ENCODE measurements around the gene TMEM132A. TPM values are rescaled to one million over a fixed set of nuclear protein-coding genes. Genes with fewer than 3 reads are reported as not detected.
A peak's percentile ranks its signal among the peaks of the same experiment; 100 is the strongest.

TMEM132A gene
- total and polyA plus RNA-seq, 9 of the 15 experiments (the other 6 are each of a cell fraction or from before 2014, with no cell fraction given): 0.04 to 1.1 (median 0.18) TPM; not detected in 4

DNA sequence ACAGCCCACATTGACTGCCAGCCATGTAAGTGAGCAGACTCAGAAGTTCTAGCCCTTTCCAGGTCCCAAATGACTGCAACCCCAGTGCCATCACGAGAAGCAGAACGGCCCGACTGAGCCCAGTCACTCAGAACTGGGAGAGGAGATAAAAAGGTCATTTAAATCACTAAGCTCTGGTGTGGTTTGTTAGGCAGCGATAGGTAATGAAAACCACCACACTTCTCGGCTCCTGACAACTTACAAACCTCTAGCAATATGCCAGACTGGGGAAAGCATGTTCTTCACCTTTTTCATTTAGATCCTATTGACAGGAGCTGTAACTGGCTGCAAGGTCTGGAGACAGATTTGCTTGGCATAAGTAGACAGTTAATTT, 21.0 kb downstream of the TMEM132A start:
- in situ Hi-C loops (cut with MboI) (no loop called here), intact Hi-C loops (cut with micrococcal nuclease) (no loop called here)
- Histone ChIP-seq H3K9me3 (replicated peaks; ENCODE audit: control insufficient read depth, insufficient read depth, low read depth, low read length) (no peaks in the 10 kb centered on the region), H3K27me3 (ENCODE audit: control insufficient read depth in 2 of 2, insufficient read depth in 2 of 2, low read length in 2 of 2) (peaks cover 45 to 74% of the 10 kb centered on the region in 2 experiments), H2AFZ (ENCODE audit: low read depth, low read length) (0 out of 2 replicates have a peak overlapping the region, but pooled peaks have one; percentile 48), H3K4me1 (replicated peaks in 1 of 2; ENCODE audit: control insufficient read depth in 2 of 2, insufficient read depth in 2 of 2, low read length in 2 of 2) (peaks cover 0 to 7% of the 10 kb centered on the region in 2 experiments; a peak in 3 of 5 replicates), H3K36me3 (ENCODE audit: control insufficient read depth, insufficient read depth, low read length) (no peaks in the 10 kb centered on the region), H3K27ac (ENCODE audit: extremely low read depth, low read depth, low read length) (no peak overlapping the region), H3K4me3 (no peak overlapping the region), H3K9ac (ENCODE audit: insufficient read depth in 1 of 2, low read depth in 2 of 2, low read length in 2 of 2) (no peak overlapping the region), H3K4me2 (ENCODE audit: insufficient read depth, low read length) (no peak overlapping the region; the same call in 1 of the 2 replicates), H4K20me1 (replicated peaks; ENCODE audit: control insufficient read depth, insufficient read depth, low read length) (peaks cover 4% of the 10 kb centered on the region), H3K9me1 (ENCODE audit: control insufficient read depth, insufficient read depth, low read length) (no peaks in the 10 kb centered on the region), H3K79me2 (ENCODE audit: control insufficient read depth, insufficient read depth, low read length) (no peaks in the 10 kb centered on the region)
- DNase-seq (ENCODE audit: extremely low read depth in 1 of 4, low spot score in 3 of 4): peak in 1 of 4 experiments; percentile 31
- peak; percentile 37 for FAIRE-seq
- CTCF ChIA-PET (ENCODE audit: low intra/inter-chr PET ratio): interaction anchor here (1.3 kb wide), 1 partner anchor 26 kb away, joined by 4 read pairs; the partner anchor contains the start of gene CD6
- POLR2A ChIA-PET: interaction anchor here (1.2 kb wide), 1 partner anchor 21 kb away, joined by 3 read pairs; the partner anchor contains the start of gene TMEM132A
- TF ChIP-seq, protein P1, sequence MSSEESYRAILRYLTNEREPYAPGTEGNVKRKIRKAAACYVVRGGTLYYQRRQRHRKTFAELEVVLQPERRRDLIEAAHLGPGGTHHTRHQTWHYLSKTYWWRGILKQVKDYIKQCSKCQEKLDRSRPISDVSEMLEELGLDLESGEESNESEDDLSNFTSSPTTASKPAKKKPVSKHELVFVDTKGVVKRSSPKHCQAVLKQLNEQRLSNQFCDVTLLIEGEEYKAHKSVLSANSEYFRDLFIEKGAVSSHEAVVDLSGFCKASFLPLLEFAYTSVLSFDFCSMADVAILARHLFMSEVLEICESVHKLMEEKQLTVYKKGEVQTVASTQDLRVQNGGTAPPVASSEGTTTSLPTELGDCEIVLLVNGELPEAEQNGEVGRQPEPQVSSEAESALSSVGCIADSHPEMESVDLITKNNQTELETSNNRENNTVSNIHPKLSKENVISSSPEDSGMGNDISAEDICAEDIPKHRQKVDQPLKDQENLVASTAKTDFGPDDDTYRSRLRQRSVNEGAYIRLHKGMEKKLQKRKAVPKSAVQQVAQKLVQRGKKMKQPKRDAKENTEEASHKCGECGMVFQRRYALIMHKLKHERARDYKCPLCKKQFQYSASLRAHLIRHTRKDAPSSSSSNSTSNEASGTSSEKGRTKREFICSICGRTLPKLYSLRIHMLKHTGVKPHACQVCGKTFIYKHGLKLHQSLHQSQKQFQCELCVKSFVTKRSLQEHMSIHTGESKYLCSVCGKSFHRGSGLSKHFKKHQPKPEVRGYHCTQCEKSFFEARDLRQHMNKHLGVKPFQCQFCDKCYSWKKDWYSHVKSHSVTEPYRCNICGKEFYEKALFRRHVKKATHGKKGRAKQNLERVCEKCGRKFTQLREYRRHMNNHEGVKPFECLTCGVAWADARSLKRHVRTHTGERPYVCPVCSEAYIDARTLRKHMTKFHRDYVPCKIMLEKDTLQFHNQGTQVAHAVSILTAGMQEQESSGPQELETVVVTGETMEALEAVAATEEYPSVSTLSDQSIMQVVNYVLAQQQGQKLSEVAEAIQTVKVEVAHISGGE (CRISPR knock-in tag; IDR thresholded peaks at IDR 0.05): no peak
- TF ChIP-seq TAL1 (IDR thresholded peaks at IDR 0.05) (peak; percentile 27; the same call in 1 of the 2 replicates), TEAD4 (IDR thresholded peaks at IDR 0.05; ENCODE audit: low read length) (peak; percentile 43; the same call in 1 of the 2 replicates), TEAD4 (CRISPR knock-in tag; IDR thresholded peaks at IDR 0.05; ENCODE audit: borderline replicate concordance) (no peak), PRPF4 (IDR thresholded peaks at IDR 0.05; ENCODE audit: insufficient read depth, low read depth, low read length, poor library complexity, severe bottlenecking) (no peak), CBFA2T2 (conservative IDR thresholded peaks at IDR 0.05) (0 out of 2 replicates have a peak, but pooled peaks have one; percentile 20), ZNF75A (CRISPR knock-in tag; IDR thresholded peaks at IDR 0.05) (no peak), L3MBTL2 (IDR thresholded peaks at IDR 0.05) (0 out of 2 replicates have a peak, but pooled peaks have one; percentile 1), TCF3 (CRISPR knock-in tag; IDR thresholded peaks at IDR 0.05) (peak; percentile 76), CBFA2T3 (IDR thresholded peaks at IDR 0.05) (peak; percentile 64), ARID1B (IDR thresholded peaks at IDR 0.05) (0 out of 2 replicates have a peak, but pooled peaks have one; percentile 17), ZNF766 (CRISPR knock-in tag; conservative IDR thresholded peaks at IDR 0.05) (0 out of 2 replicates have a peak, but pooled peaks have one; percentile 40), KDM1A (IDR thresholded peaks at IDR 0.05) (0 out of 4 replicates have a peak, but pooled peaks of 1 of the 2 experiments have one; percentile 26), RCOR1 (IDR thresholded peaks at IDR 0.05; ENCODE audit: borderline replicate concordance in 1 of 2, low read depth in 2 of 2, low read length in 2 of 2) (peak in 1 of 2 experiments; percentile 65; a peak in 2 of 4 replicates)
- TF ChIP-seq, protein P2, sequence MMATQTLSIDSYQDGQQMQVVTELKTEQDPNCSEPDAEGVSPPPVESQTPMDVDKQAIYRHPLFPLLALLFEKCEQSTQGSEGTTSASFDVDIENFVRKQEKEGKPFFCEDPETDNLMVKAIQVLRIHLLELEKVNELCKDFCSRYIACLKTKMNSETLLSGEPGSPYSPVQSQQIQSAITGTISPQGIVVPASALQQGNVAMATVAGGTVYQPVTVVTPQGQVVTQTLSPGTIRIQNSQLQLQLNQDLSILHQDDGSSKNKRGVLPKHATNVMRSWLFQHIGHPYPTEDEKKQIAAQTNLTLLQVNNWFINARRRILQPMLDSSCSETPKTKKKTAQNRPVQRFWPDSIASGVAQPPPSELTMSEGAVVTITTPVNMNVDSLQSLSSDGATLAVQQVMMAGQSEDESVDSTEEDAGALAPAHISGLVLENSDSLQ (IDR thresholded peaks at IDR 0.05): peak; percentile 33; the same call in 1 of the 2 replicates
- TF ChIP-seq, protein P3, sequence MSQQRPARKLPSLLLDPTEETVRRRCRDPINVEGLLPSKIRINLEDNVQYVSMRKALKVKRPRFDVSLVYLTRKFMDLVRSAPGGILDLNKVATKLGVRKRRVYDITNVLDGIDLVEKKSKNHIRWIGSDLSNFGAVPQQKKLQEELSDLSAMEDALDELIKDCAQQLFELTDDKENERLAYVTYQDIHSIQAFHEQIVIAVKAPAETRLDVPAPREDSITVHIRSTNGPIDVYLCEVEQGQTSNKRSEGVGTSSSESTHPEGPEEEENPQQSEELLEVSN (IDR thresholded peaks at IDR 0.05; ENCODE audit: borderline replicate concordance in 1 of 2, extremely low read depth in 1 of 2, insufficient read depth in 1 of 2, insufficient read length in 1 of 2, low read depth in 1 of 2, low read length in 1 of 2, poor library complexity in 1 of 2, severe bottlenecking in 1 of 2): no peak
- ATAC-seq: peak; percentile 53
- 0% methylated on average over 5 of the region's 5 CpGs for WGBS (ENCODE audit: insufficient coverage, low coverage, missing lambda C conversion rate)
- no TSS peak for BruUV-seq (replicated peaks)
